GM19035 (cell line): Measurements from ENCODE around the gene CDC42EP4.

Source experiments
- ATAC-seq: cut with Tn5 transposase; IDR thresholded peaks from one replicate; pipeline ENCODE4 v1.9.1; 2021; ENCODE audit not compliant: unreplicated experiment

CDC42EP4 gene

DNA sequence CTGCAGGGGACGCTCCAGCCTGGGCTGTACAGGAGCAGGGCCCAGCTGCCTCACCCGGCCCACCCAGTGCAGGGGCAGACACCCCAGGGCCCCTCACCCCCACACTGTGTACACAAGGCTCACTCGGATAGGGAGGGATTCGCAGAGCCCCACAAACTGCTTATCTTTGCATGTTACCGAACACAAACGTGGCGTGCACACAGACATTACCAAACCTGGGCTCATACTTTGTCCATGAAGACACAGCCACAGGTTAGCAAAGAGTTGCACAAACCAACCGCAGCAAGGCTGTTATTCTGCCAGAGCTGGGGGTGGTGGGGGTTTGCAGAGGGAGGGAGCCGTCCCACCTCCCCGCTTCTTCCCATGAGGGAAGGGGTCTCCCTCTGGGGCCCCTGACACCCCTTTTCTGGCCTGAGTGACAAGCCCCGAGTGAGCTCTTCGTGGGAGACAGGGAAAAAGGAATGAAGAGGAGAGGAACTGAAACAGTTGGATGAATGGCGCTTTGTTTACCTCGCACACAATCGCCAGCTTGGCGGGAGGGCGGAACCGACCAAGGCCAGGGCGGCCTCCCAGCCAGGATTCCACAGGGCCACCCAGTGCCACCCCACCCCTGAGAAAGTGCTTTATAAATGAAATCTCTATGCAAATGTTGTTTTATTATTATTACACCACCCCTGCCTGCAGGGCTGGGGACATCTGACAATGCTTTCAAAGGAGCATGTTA, 49.7 kb downstream of the CDC42EP4 start:
- ATAC-seq = no peak

DNA sequence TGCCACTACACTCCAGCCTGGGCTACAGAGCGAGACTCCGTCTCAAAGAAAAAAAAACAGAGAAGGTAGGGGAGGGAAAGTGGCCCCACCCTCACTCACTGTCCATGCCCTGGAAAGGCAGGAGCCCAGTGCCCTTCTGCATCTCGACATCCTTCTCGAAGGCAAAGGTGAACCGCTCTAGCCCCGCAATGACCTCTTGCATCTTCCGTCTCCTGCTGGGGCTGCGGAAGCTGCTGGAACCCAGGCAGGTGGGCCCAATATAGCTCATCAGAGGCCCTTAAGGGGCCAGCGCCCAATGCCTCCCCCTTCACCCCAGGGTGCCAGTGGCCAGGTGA, 50.2 kb downstream of the CDC42EP4 start, which contains the start of gene CPSF4L:
Gene CPSF4L, minus strand, starts transcription at position 264 of the 335 bp plus-strand sequence. Its CDS starts 62 bp downstream, at position 202.
- no peak for ATAC-seq

DNA sequence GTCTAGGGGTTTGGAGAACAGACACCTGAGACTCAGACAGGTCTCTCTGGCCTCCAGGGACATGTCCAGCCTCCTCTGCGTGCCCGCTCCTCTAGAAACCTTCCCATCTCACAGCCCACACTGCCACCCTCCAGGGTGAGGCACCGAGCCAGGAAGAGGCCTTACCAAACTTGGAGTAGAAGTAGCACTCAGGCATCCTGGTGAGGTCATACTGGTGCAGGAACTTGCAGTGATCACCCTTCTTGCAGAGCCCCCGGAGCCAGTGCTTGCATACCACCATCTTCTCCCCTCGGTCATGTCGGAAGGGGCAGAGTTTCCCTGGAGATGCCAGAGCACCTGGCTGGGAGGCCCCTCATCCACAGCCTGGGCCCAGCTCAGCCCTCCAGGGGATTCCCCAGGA, 54.3 kb downstream of the CDC42EP4 start:
- ATAC-seq = no peak

DNA sequence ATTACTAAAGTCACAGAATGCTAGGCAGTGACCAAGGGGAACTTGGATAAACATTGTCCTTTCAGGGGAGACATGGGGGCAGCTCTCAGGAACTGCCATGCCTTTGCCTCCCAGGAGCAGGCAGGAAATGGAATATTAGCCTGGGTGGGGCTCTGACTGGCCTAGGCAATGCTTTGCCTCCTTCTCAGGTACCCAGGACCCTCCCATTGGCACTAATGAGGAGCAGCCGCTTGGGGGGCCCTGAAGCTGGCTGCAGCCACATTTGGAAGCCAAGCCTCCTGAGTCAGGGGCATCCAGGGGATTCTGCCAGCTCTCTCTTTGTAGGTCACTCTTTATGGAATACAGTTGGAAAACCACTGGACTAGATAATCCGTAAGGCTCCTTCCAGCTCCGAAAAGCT, 55.6 kb downstream of the CDC42EP4 start:
- no peak for ATAC-seq

DNA sequence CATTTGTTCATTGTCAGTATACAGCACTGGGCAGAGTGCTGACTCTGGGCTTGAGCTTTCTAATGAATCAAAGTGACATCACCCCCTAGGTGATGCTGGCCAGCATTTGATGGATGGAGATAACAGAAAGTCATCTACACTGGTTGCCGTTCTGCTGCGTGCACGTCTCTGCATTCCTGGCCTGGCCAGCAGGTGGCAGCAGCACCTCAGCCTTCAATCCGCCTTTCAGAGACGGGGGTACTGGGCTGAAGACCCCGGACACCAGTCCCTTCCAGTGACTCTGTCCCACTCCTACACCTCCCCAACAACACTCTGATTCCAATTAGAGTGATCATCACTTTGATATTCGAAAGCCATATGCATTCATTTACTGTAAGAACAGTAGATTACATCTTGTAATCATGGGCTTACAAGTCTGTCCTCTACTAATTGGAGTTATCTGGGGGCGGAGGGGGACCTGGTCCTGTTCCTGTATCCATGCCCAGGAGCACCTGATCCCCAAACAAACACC, 56.1 kb downstream of the CDC42EP4 start:
- ATAC-seq = peak; percentile 55

DNA sequence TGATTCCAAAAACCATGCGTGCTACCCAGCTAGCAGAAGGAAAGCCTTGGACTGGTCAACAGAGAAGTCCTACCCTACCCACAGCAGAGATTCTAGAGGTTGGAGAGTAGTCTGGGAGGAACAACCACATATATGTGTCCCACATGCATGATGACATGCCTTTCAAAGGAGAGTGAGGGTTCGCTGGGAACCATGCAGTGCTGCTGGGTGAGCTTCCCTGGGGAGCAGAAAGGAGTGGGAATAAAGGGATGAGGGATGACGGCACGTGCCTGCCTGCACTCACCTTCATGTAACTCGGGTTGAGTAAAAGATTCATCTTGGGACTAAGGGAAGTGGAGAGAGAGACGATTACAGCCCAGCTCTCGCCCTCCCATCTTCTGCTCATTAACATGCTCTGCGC, 59.9 kb downstream of the CDC42EP4 start:
- ATAC-seq = no peak

DNA sequence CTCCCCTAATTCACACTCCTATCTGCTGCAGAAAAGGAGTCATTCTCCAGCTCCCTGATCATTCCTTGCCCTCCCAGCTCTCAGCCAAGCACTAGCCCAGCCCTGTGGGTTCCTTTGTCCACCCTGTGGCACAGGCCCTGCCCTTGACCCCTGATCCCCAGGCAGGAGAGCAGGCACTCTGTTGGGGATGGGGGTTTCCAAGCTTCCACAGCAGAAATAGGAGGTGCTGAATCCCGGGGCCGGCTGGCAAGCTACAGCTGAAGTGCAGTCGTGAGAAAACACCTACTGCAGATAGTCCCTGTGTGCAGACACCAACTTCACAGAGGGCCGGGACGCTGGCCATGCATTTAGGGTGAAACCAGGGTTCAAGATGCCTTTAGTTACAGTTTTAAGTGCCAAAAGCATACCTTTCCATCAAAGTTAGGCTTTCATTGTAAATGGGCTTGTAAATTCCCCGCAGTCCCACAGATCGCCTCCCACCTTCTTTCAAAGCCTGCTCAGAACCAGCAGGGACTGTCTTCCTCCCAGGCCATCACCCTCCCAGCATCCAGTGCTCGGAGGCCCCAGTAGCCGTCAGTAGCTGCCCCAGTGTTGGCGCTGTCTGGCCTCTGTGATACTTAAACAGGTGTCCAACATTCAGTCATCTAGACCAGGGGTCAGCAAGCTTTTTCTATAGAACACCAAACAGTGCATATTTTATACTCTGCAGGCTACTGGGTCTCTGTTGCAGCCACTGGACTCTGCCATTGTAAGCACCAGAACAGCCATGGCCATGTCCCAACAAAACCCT, 60.8 kb downstream of the CDC42EP4 start:
- ATAC-seq = no peak

DNA sequence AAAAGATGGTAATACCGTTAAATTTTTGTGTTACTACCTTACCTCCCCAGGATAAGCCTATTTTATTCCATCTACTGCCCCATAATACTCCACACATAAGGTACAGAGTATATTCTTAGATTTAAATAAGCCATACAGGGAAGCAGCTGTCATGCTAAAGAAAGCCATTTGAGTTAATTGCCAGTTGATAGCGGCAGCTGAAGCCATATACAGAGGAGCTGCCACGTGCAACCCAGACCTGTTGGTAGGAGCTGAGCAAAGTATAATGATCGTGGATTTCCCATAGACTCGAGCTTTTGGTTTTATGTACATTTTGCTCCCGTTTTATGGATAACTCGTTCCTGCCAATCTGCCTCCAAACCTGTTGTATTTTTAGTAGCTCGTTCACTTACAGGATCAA, 62.1 kb downstream of the CDC42EP4 start:
- ATAC-seq = no peak

DNA sequence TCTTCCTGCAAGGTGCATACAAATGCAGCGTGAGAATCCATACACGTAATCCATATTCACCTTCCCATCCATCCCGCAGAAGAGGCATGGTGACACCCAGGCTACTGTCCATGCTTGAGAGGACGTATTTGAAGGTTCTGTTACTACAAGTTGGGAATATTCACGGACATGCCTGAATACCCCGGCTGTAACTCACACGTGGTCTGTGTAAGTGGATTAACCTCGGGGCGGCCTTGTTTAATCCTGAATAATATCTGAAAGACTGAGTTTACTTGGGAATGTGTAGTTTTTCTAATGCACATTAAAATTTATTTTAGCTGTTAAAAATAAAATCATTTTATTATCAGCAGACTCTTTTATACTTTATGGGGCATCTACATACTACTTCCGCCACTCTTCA, 63.3 kb downstream of the CDC42EP4 start:
- no peak for ATAC-seq

DNA sequence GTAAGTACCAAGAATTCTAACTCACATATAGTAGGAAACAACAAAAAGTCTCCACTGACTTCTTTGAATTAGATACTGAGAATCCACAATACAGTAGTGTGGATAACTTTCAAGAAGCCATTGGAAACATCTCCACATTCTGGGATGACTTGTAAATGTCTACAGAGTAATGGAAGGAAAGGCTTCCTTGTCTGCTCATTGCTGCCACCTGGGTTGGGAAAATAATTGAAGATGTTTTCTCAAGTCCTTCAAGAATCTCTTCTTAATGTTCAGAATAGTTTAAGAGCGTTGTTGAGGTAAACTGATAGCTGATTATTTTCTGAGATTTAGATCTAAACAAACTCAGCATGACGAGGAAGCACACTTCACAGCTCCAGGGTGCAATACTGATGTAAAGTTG, 64.1 kb downstream of the CDC42EP4 start:
- no peak for ATAC-seq

DNA sequence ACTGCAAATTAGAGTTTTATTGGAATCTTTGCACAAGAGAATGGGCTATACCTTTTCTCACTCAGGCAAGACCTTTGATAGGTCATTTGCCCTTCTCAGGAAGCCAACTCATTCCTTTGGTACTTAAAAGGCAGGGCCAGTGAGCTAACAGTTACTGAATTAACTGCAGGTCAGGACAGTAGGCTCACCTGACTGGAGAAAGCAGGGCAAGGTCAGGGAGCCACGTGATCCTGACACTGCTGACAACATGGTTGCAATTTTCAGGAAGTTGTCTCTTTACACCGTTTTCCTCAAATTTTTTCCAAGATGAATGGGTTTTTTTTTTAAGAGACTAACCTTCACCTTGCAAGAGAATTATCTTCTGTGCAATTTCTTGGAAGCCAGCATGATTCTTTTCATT, 71.2 kb downstream of the CDC42EP4 start:
- ATAC-seq = no peak

DNA sequence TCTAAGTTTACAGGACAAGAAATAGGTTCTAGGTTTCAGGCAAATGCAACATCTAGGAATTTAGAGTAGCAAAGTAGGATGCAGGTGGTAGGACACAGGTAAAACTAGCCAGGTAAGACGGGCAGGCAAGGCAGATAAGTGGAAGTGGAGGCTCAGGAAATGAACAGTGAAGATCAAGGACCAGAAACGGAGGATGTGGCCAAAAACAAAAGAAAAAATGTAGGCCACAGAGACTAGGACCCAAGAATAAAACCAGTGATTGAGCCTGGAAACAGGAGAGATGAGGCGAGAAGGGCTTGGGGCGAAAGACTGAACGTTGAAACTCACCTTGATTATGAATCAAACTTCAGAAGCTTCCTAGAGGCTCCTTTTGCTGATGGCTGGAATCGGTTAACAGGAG, 74.1 kb downstream of the CDC42EP4 start:
- ATAC-seq = no peak

DNA sequence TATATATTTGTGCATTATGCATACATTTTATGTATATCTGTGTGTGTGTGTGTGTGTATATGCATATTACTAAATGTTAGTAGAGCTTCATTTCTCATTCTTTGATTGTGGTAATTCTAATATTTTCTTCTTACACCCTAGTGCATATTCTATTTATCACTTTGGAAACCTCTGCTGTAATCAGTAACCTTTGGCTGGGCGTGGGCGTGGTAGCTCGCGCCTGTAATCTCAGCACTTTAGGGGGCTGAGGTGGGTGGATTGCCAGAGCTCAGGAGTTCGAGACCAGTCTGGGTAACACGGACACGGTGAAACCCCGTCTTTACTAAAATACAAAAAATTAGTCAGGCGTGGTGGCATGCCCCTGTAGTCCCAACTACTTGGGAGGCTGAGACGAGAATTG, 77.1 kb downstream of the CDC42EP4 start:
- no peak for ATAC-seq
